Activated CD4-positive, alpha-beta T cell treated with anti-CD3 and anti-CD28 coated beads for 36 hours (primary cell): Measurements from ENCODE around the gene DBI. TPM values are rescaled to one million over a fixed set of nuclear protein-coding genes. Genes with fewer than 3 reads are reported as not detected.

Experiments
- ATAC-seq: fragments of 200-7000 bp; cut with Tn5 transposase; one replicate; pipeline ENCODE4 v1.10.0; 2021; ENCODE audit warnings: mild to moderate bottlenecking, moderate library complexity
- CTCF ChIA-PET: fragments of 350-600 bp; sonication (Branson Sonifier 250); formaldehyde crosslinking; loops from one replicate; lab custom pipeline; 2021; ENCODE audit warnings: antibody characterized with exemption; lab: Charles Lee
- POLR2A ChIA-PET: fragments of 350-600 bp; sonication (Branson Sonifier 250); formaldehyde crosslinking; loops from one replicate; lab custom pipeline; 2021; ENCODE audit warnings: antibody characterized with exemption, inconsistent platforms; lab: Charles Lee
- DNase-seq: peaks from one replicate; pipeline ENCODE4 v3.0.0-alpha.2; 2020
- H3K27ac Mint-ChIP-seq: one replicate; pipeline ENCODE4 v1.8.0; 2021; ENCODE audit warnings: mixed read lengths
- H3K27me3 Mint-ChIP-seq: one replicate; pipeline ENCODE4 v1.8.0; 2021; ENCODE audit warnings: mixed read lengths
- H3K36me3 Mint-ChIP-seq: one replicate; pipeline ENCODE4 v1.8.0; 2021; ENCODE audit warnings: low read depth, mixed read lengths
- H3K4me1 Mint-ChIP-seq: one replicate; pipeline ENCODE4 v1.8.0; 2021; ENCODE audit warnings: mixed read lengths
- H3K4me3 Mint-ChIP-seq: one replicate; pipeline ENCODE4 v1.8.0; 2021; ENCODE audit warnings: mild to moderate bottlenecking, moderate library complexity, mixed read lengths
- H3K9me3 Mint-ChIP-seq: one replicate; pipeline ENCODE4 v1.8.0; 2021; ENCODE audit warnings: low read depth, mixed read lengths
- intact Hi-C, 2 experiments: fragments of 100-400 bp; cut with DNase I in 1 of 2; cut with micrococcal nuclease in 1 of 2; formaldehyde crosslinking; loops; one replicate each; pipeline versions ENCODE4 v1.14.2 to v1.15.1; 2022 to 2024; cut with DNase I, micrococcal nuclease
- total RNA-seq, 2 experiments: library from RNA; stranded (reverse); gene quantifications; one replicate each; pipeline ENCODE4 v1.2.3, GENCODE V29; 2021

Gene DBI
- total RNA-seq, 2 experiments from 2014 or later, result 123 to 151 TPM

DNA sequence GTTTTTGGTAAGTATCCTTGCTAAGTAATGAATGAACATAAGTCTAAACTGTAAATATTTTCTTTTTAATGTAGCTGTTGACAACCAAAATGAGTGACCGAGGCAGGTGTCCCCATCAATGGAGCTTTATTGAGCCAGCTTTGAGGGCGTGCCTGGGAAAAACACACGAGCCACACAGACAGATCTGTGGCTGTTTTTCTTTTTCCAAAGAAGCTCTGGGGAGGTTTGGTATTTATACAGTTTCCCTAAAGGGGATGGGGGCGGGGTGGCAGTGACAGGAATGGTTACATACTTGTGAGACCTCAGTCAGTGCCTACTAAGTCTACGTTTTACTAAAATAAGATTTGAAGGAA is 11.2 kb downstream of the DBI start:
- intact Hi-C loops, result no loop called here
- CTCF ChIA-PET, result interaction anchor here (1.4 kb wide), 1 partner anchor 11 kb away, joined by 5 read pairs; no protein-coding TSS in a partner anchor
- no peaks in the 10 kb centered on the region for H3K27me3 Mint-ChIP-seq
- H3K36me3 Mint-ChIP-seq, result peaks cover 21% of the 10 kb centered on the region
- H3K4me3 Mint-ChIP-seq, result no peak overlapping the region
- no peak overlapping the region for H3K27ac Mint-ChIP-seq
- ATAC-seq (no peak), DNase-seq (no peak)
- no peaks in the 10 kb centered on the region for H3K4me1 Mint-ChIP-seq
- H3K9me3 Mint-ChIP-seq, result peaks cover 4% of the 10 kb centered on the region
- POLR2A ChIA-PET, result no interaction called here

DNA sequence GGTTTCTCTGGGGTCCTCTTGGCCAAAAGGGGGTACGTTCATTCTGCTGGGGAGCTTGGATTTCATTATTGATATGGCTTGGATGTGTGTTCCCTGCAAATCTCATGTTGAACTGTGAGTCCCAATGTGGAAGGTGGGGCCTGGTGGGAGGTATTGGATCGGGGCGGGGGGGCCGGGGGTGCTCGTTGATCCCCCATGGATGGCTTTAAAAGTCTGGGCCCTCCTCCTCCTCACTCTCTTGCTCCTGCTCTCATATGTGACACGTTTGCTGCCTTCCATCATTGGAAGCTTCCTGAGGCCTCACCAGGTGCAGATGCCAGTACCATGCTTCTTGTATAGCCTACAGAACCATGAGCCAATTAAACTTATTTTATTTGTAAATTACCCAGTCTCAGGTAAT is 11.8 kb downstream of the DBI start:
- CTCF ChIA-PET, result interaction anchor here (0.5 to 1.4 kb wide), 2 partner anchors 11 to 20 kb away, joined by 3 to 5 read pairs; no protein-coding TSS in a partner anchor
- Mint-ChIP-seq H3K27ac (no peak overlapping the region), H3K4me1 (no peaks in the 10 kb centered on the region), H3K4me3 (no peak overlapping the region), H3K36me3 (peaks cover 15% of the 10 kb centered on the region), H3K9me3 (peaks cover 4% of the 10 kb centered on the region), H3K27me3 (no peaks in the 10 kb centered on the region)
- POLR2A ChIA-PET, result no interaction called here
- intact Hi-C loops, result no loop called here
- DNase-seq (no peak), ATAC-seq (no peak)

DNA sequence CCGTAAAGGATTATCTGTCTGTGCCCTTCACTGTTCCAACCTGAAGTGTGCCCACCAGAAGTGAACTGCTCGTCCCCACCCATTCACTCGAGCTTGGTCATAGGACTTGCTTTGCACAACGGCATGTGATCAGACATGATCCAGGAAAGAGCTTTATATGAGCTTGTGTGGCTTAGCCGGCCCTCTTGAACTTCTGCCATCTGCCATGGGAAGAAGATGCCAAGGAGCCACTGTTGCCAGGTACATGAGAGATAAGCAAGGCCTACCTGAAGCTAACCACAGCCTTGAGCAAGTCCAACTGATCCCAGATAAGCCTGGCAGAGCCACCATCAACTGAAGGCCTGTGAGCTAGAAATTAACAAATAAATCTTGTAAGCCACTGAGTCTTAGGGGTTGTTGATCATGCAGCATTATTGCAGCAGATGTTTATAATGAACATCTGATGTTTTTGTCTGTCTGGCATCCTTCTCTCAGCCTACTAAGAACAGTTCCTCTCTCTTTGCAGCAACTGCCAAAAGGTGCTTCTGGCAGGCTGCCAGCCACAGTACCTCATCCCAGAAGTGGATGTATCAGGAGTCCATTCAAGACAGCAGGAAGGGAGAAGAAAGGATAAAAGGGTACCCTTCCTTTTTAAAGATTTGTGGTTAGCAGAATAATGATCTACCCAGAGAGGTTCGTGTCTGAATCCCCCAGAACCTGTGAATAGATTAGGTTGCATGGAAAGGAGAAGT is 16.8 kb downstream of the DBI start:
- no peak for ATAC-seq
- peaks cover 1% of the 10 kb centered on the region for H3K27me3 Mint-ChIP-seq
- no peak overlapping the region for H3K4me3 Mint-ChIP-seq
- ChIA-PET CTCF (no interaction called here), POLR2A (no interaction called here)
- H3K4me1 Mint-ChIP-seq, result peaks cover 8% of the 10 kb centered on the region
- no peak for DNase-seq
- no peaks in the 10 kb centered on the region for H3K9me3 Mint-ChIP-seq
- intact Hi-C loops, result no loop called here
- H3K27ac Mint-ChIP-seq, result no peak overlapping the region
- no peaks in the 10 kb centered on the region for H3K36me3 Mint-ChIP-seq

DNA sequence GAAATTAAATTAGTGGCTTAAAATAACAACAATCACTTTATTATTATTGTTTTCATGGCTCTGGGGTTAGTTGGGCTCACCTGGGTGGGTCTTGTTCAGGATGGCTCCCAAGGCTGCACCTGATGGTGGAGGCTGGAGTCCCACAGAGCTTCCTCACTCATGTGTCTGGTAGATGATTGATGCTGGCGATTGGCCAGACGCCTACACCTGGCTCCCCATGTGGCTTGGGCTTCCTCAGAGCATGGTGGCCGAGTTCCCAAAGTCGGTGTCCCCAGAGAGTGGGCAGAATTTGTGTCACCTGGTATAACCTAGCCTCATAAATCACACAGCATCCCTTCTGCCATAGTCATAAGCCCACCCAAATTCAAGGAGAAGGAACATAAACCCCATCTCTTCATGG is 18.2 kb downstream of the DBI start:
- Mint-ChIP-seq H3K27ac (no peak overlapping the region), H3K27me3 (peaks cover 1% of the 10 kb centered on the region), H3K4me1 (peaks cover 8% of the 10 kb centered on the region), H3K9me3 (no peaks in the 10 kb centered on the region), H3K36me3 (no peaks in the 10 kb centered on the region), H3K4me3 (no peak overlapping the region)
- ChIA-PET POLR2A (no interaction called here), CTCF (no interaction called here)
- intact Hi-C loops, result no loop called here
- DNase-seq (no peak), ATAC-seq (no peak)

DNA sequence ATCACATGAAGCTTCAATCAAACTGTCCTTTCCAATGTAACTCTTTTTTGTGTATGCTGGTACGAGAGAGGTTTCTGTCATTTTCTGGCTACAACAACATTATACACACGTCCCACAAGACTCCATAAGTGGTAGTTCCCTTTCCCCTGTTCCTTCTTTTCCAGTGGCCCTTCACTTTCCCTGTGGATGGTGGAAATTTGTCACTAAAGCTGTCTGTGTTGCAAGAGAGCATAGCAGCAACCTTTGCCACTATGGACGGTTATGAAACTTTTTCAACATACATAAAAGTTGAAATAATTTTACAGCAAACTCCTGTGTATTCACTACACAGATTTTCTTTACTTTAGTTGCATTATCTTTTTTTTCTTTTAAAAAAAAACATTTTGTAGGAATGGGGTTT is 18.7 kb downstream of the DBI start:
- Mint-ChIP-seq H3K4me3 (no peak overlapping the region), H3K9me3 (no peaks in the 10 kb centered on the region), H3K27me3 (peaks cover 1% of the 10 kb centered on the region), H3K36me3 (no peaks in the 10 kb centered on the region), H3K4me1 (peaks cover 8% of the 10 kb centered on the region), H3K27ac (no peak overlapping the region)
- CTCF ChIA-PET, result interaction anchor here (0.6 kb wide), 1 partner anchor 23 kb away, joined by 3 read pairs; no protein-coding TSS in a partner anchor
- intact Hi-C loops, result no loop called here
- ATAC-seq, result no peak
- POLR2A ChIA-PET, result no interaction called here
- no peak for DNase-seq

DNA sequence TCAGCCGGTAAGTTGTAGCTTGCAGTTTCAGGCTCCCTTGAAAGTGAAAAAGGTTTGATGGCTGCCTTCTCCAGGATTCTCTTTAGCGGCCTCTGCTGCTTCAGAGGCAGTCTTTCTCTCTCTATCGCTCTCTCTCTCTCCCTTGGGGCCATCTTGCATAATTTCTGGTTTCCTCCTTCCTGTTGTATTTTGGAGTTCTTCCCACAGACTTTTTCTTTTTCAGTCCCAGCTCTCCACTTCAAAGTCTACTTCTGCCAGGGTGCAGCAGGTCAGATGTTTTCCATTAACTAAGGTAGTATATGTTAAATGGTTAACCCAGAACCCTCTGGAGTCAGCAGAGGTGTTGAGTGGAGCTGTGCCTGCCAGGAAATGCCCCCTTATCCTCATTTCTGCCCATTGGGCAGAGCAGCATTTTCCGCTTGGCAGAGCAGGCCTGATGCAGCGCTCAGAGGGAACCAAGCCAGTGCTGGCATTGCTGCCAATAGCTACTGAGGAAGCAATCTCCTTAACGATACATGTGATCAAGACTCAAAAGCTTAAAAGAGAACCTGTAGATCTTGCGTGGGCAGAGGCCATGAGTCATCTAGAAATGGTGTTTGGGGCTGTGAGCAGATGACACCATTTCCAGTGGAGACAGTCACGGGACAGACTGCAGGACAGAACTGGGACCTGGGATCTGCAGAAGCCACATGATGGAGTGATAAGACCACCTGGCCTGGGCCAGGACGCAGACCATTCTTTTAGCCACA is 20.8 kb downstream of the DBI start:
- DNase-seq, result peak; percentile 64
- peaks cover 8% of the 10 kb centered on the region for H3K4me1 Mint-ChIP-seq
- no peaks in the 10 kb centered on the region for H3K9me3 Mint-ChIP-seq
- peaks cover 1% of the 10 kb centered on the region for H3K27me3 Mint-ChIP-seq
- ChIA-PET CTCF (interaction anchor here (0.7 kb wide), 1 partner anchor 30 kb away, joined by 3 read pairs; no protein-coding TSS in a partner anchor), POLR2A (no interaction called here)
- H3K27ac Mint-ChIP-seq, result peak overlapping the region; percentile 47
- intact Hi-C loops, result no loop called here
- H3K4me3 Mint-ChIP-seq, result no peak overlapping the region
- H3K36me3 Mint-ChIP-seq, result no peaks in the 10 kb centered on the region
- peak; percentile 81 for ATAC-seq

DNA sequence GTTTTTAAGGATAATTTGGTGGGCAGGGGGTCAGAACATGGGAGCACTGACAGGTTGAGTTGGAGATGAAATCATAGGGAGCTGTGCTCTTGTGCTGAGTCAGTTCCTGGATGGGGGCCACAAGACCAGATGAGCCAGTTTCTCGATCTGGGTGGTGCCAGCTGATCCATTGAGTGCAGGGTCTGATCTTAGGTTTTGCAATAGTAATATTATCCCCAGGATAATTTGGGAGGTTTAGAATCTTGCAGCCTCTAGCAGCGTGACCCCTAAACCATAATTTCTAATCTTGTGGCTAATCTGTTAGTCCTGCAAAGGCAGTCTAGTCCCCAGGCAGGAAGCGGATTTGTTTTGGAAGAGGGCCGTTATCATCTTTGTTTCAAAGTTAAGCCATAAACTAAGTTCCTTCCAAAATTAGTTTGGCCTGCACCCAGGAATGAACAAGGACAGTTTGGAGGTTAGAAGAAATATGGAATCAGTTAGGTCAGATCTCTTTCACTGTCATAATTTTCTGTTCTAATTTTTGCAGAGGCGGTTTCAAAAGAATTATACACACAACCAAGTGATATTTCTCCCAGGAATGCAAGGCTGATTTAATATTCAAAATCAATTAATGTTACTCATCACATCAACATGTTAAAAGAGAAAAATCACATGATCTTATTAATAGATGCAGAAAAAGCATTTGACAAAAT is 23.0 kb downstream of the DBI start:
- ATAC-seq (no peak), DNase-seq (no peak)
- Mint-ChIP-seq H3K4me3 (no peak overlapping the region), H3K36me3 (no peaks in the 10 kb centered on the region), H3K27ac (no peak overlapping the region), H3K9me3 (no peaks in the 10 kb centered on the region), H3K27me3 (peaks cover 2% of the 10 kb centered on the region), H3K4me1 (peaks cover 8% of the 10 kb centered on the region)
- ChIA-PET POLR2A (no interaction called here), CTCF (interaction anchor here (0.6 kb wide), 2 partner anchors 35 to 177 kb away, joined by 3 read pairs; no protein-coding TSS in a partner anchor)
- intact Hi-C loops, result no loop called here

DNA sequence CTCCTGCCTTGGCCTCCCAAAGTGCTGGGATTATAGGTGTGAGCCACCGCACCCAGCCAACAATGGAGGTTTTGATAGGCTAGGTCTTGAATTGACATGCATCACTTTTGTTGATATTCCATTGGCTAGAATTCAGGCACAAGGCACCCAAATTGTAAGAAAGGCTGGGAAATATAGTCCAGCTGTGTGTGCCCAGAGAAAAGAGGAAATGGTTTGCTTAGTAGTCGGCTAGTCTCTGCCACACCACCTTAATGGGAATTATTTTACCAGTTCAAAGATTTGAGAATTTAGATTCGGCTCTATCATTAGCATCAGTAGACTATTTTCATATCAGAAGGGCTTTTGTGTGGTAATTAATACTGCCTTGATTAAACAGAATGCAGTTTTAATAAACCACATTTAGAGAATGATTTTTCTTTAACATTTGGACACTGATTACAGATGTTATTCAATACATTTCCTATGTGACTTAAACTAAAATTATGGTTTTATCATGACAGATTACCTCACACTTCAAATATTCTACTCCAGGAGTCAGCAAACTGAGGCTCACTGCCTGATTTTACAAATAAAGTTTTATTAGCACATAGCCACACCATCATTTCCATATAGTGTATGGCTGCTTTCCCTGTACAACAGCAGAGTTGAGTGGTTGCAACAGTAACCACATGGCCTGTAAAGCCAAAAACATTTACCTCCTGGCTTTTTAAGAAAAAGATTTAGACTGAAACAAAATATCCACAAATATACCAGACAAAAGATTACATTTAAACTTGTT is 27.4 kb downstream of the DBI start:
- Mint-ChIP-seq H3K4me3 (no peak overlapping the region), H3K4me1 (no peaks in the 10 kb centered on the region), H3K36me3 (no peaks in the 10 kb centered on the region), H3K9me3 (no peaks in the 10 kb centered on the region), H3K27me3 (peaks cover 2% of the 10 kb centered on the region), H3K27ac (no peak overlapping the region)
- POLR2A ChIA-PET, result no interaction called here
- CTCF ChIA-PET, result no interaction called here
- no peak for DNase-seq
- ATAC-seq, result no peak
- intact Hi-C loops, result no loop called here

DNA sequence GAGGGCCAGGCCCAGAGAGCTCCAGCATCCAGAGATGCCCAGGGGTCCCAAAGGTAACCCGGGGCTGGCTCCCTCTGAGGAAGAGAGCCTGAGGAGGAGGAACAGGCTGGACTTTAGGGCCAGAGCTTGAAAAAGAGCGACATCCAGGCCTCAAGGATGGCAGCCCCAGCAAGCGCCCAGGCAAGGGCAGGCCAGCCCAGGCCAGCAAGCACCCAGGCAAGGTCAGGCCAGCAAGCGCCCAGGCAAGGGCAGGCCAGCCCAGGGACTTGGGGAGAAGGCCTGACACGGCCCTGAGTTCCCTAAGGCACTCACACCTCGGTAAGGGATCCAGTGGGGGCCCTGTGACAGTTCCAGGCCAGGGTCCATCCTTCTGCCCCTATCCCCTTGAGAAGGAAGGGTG is 30.4 kb downstream of the DBI start:
- H3K4me3 Mint-ChIP-seq, result no peak overlapping the region
- DNase-seq (no peak), ATAC-seq (no peak)
- CTCF ChIA-PET, result no interaction called here
- no peaks in the 10 kb centered on the region for H3K9me3 Mint-ChIP-seq
- POLR2A ChIA-PET, result no interaction called here
- no peaks in the 10 kb centered on the region for H3K36me3 Mint-ChIP-seq
- intact Hi-C loops, result no loop called here
- H3K4me1 Mint-ChIP-seq, result no peaks in the 10 kb centered on the region
- H3K27me3 Mint-ChIP-seq, result peaks cover 4% of the 10 kb centered on the region
- H3K27ac Mint-ChIP-seq, result no peak overlapping the region

DNA sequence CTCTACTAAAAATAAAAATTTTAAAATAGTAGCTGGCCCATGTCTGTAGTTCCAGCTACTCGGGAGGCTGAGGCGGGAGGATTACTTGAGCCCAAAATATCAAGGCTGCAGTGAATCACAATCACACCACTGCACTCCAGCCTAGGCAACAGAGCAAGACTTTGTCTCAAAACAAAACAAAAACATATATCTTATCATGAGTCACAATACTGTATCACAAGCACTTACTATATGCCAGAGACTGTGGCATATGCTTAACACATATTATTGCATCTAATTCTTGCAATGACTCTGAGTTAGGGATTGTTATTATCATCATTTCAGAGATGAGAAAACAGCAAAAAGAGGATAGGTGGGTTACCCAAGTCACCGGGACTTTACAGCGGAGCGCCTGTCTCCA is 35.3 kb downstream of the DBI start:
- Mint-ChIP-seq H3K9me3 (no peaks in the 10 kb centered on the region), H3K36me3 (no peaks in the 10 kb centered on the region), H3K4me3 (no peak overlapping the region), H3K27ac (no peak overlapping the region), H3K4me1 (no peaks in the 10 kb centered on the region), H3K27me3 (peaks cover 4% of the 10 kb centered on the region)
- intact Hi-C loops, result loop anchor here in 1 of 2 experiments (10.0 kb wide), 1 partner anchor 263 kb away; no protein-coding TSS in a partner anchor
- ChIA-PET POLR2A (no interaction called here), CTCF (no interaction called here)
- ATAC-seq (no peak), DNase-seq (no peak)
